ENCODE results near the gene PANK3.
"Not testable (repeated sequence)": the region's sequence is repeated elsewhere in the genome, so short reads cannot be mapped to it uniquely, and the experiment has no call there.

Gene PANK3

DNA sequence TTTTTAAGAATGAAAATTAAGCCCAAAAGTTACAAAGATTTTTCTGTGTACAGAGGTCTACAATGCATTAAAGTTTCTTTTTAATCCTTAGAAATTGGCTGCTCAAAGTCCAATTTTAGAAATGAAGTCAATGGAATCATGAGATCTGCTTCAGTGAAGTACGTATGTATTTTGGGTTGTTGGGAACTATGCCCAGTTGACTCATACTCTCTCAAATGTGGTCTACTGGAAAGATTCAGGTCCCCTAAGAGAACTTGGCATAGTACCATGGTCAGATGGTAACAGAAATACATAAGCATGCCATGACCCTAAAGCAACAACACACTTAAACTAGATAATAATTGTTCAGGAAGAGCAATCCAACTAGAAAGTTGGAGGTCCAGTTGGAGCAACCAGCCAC is 27.0 kb downstream of the PANK3 start:
- DNase-seq (ENCODE audit: low spot score) = no peak

DNA sequence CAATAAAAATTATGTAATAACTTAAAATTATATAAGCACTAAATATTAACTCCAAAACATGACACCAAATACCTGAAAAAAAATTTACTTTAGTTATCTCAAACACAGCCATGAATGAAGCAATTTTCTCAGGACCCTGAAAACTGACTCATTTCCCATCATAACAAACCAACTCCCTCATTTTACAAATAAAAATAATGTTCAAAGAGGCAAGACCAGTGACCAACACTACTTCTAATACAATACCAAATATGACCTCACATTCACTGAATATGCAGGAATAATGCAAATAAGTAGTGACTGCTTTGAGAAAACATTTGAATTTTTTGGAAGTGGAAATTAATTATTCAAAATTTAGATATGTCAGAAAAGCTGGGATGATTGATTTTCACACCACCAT is 28.5 kb downstream of the PANK3 start:
- no peak for DNase-seq (ENCODE audit: low spot score)

DNA sequence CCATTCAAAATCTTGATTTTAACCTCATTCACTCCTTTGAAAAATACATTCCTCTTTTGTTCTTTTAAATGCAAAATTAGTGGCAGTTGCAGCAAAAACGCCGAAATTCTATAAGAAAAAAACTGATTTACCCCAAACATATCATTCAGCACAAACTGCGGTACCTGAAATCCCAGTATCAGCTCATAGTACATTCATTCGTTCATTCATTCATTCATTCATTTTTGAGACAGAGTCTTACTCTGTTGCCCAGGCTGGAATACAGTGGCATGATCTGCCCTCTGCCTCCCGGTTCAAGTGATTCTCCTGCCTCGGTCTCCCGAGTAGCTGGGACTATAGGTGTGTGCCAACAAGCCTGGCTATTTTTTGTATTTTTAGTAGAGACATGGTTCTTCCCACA is 29.6 kb downstream of the PANK3 start:
- no peak for DNase-seq (ENCODE audit: low spot score)

DNA sequence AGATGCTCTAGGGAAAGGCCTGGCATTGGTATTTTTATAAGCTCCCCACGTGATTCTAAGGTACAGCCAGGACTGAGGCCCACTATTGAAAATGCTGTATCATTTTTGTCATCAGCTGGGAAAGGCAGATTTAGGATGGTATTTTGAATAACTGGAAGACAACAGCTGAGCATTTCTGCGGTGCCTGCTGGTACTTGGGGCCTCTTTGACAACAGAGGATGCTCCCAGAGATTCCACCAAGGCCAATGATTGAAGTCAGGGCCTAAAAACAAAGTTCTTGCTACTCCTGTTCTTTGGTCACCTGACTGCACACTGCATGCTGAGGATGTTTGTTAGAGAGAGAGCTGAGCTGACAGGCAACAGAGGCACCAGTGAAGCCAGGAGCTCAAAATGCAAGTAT is 42.0 kb downstream of the PANK3 start:
- no peak for DNase-seq (ENCODE audit: low spot score)

DNA sequence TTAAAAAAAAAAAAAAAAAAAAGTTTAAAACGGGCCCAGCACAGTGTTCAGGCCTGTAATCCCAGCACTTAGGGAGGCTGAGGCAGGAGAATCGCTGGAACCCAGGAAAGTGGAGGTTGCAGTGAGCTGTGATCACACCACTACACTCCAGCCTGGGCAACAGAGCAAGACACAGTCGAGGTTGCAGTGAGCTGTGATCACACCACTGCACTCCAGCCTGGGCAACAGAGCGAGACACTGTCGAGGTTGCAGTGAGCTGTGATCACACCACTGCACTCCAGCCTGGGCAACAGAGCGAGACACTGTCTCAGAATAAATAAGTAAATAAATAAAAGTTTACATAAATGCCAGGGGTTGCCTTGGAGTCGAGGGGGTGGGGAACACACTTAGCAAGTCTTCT is 44.8 kb downstream of the PANK3 start:
- DNase-seq (ENCODE audit: low spot score) = not testable (repeated sequence)

DNA sequence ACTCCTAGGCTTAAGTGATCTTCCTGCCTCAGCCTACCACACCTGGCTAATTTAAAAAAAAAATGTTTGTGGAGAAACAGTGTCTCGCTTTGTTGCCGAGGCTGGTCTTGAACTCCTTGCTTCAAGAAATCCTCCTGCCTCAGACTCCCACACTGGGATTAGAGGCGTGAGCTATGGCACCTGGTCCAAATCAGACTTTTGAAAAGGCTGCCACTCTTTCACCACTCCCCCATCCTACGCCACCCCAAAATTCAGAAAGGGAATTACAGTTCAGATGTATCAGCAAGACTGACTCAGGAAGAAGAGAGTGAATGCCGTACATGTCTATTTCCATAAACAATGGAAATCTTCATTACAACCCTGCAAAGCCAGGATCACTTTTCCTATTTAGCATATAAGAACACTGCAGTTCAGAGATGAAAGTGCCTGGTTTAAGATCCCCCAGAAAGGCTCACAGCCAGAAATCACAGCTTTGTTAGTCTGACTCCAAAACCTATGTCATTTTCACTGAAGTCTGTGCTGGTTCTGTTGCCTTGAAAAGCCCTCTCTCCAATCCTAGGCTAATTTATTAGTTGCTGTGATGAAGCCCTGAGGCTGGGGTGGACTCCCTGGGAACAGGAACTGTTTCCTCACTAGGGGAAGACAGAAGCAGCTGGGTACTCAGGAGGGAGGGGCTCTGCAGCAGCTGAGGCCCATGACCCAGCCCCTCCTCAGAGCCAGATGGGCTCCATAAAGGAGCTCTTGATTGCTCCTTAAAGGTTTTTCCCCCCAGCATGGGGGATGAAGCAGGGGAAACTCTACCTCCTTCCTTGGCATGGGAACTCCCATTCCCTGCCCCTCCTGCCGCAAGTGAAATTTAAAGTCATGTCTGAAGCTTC is 46.9 kb downstream of the PANK3 start:
- no peak for DNase-seq (ENCODE audit: low spot score)

DNA sequence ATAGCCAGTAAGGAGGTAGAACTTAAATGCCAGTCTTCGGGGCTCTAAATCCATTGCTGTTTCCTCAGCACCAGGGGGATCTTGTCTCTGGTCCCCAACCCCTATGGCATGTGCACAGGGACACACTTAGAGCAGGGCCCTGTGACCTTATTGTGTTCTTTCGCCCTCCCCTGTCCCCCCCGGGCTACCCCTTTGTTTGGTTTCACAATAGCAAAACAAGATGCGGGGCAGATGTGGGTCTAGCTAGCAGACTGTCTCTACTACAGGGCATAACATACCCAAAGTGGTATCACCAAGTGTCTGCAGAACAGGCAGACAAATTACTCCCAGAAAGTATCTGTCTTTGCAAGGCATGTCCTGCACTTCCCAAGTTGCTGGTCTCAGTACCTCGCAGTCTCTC is 48.0 kb downstream of the PANK3 start:
- DNase-seq (ENCODE audit: low spot score) = no peak

DNA sequence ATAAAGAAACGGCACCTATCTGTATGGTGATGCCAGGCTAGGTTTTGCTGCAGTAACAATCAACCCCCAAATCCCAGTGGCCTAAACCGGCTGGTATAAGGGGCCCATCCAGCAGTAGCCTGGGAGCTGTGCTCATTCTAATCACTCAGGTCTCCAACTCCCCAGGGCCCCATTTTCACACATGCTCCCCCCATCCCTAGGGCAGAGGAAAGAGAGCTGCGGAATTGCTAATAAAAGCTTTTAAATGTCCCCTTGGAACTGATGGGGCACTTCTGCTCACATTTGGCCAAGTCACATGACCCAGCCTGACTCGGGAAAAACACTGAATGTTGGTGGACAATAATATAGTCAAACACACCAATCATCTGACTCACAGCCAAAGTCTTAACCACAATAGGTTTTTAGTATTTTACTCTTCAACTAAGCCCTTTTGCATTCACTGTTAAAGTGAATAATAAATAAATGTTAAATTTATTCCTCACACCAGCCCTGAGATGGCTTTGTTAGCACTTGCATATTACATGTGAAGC is 48.5 kb downstream of the PANK3 start:
- DNase-seq (ENCODE audit: low spot score) = no peak

DNA sequence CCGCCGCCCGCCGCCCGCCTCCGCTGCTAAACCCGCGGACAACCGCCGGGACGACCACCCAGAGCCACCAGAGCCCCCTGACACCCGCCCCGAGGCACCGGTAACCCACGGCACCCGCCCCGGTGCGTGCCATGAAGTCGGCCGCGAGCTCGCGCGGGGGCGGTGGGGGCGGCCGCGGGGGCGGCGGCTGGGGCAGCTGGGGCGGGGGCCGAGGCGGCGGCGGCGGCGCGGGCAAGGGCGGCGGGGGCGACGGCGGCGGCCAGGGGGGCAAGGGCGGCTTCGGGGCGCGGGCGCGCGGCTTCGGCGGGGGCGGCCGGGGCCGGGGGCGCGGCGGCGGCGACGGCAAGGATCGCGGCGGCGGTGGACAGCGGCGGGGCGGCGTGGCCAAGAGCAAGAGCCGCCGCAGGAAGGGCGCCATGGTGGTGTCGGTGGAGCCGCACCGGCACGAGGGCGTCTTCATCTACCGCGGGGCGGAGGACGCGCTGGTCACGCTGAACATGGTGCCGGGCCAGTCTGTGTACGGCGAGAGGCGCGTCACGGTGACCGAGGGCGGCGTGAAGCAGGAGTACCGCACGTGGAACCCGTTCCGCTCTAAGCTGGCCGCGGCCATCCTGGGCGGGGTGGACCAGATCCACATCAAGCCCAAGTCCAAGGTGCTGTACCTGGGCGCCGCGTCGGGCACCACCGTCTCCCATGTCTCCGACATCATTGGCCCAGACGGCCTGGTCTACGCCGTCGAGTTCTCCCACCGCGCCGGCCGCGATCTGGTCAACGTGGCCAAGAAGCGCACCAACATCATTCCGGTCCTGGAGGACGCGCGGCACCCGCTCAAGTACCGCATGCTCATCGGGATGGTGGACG is 49.6 kb downstream of the PANK3 start:
- no peak for DNase-seq (ENCODE audit: low spot score)

DNA sequence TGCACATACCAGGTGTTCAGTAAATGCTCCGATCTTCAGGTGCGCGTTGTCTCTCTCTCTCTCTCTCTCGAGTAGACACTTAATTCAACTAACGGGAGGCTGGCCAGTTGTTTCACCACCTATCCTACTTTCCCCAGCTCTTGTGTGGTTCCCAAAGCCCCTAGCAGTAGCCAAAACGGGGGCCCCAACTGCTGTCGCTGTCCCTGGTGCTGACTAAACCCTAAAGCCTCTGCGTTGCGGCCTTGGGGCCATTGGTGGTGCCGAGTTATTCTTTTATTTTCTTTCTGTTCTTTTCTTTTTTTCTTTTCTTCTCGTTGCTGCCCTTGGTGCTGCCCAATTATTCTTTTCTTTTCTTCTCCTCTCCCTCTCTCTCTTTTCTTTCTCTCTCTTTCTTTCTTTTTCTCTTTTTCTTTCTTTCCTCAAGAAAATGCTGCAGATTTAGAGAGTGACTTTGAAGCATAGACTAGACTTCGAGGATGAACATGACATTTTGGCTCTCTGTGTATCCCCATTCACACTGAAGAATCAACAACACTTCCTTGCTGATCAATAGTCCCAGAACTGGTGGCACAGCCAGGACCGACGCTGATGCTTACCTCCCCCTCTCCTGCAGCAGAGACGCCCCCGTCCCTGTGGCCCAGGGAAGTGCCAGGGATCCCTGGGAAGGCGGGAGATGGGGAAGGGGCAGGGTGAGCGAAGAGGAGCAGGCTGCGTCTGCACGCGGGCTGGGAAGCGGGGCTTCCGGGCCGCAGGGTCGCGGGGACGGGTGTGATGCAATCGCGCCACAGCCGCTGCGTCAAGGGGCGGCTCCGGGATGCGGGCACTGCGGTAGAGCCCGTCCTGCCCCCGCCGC is 50.4 kb downstream of the PANK3 start, which contains the start of gene FBLL1:
FBLL1 (plus strand) TSS at position 785 of the 853 bp plus-strand sequence. CDS start 200 bp downstream, outside the sequence.
- peak; percentile 13 for DNase-seq (ENCODE audit: low spot score)

DNA sequence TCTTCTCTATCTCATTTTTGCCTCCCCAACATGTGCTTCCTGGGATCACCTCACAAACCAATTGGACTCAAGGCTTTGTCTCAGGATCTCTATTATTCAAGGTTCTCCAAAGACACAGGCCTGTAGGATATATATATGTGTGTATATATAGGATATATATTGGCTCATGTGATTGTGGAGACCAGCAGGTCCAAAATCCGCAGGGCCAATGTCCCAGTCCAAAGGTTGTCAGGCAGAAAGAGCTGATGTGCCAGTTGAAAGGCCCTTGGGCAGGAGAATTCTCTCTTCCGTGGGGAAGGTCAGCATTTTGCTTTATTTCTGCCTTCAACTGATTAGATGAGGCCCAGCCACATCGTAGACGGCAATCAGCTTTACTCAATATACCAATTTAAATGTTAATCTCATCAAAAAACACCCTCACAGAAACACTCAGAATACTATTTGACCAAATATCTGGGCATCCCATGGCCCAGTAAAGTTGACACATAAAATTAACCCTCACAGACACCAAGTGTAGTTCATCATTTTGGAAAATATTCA is 51.3 kb downstream of the PANK3 start:
- DNase-seq (ENCODE audit: low spot score) = no peak

DNA sequence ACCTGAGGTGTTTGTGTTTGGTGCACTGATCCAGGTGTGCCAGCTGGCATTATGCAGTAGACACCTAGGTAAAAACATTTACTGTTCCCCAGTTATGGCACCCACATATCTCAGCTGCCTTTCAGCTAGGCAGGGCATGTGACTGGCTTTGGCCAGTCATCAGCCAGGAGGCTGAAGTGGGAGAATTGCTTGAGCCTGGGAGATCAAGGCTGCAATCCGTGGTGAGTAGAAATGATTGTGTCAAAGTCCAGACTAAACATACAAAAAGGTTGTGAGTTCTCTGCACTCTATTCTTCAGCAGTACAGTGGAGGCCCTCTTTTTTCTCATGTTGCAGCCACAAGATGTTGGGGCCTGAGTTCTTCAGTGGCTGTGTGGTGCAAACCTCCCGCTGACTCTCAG is 53.3 kb downstream of the PANK3 start:
- DNase-seq (ENCODE audit: low spot score) = no peak

DNA sequence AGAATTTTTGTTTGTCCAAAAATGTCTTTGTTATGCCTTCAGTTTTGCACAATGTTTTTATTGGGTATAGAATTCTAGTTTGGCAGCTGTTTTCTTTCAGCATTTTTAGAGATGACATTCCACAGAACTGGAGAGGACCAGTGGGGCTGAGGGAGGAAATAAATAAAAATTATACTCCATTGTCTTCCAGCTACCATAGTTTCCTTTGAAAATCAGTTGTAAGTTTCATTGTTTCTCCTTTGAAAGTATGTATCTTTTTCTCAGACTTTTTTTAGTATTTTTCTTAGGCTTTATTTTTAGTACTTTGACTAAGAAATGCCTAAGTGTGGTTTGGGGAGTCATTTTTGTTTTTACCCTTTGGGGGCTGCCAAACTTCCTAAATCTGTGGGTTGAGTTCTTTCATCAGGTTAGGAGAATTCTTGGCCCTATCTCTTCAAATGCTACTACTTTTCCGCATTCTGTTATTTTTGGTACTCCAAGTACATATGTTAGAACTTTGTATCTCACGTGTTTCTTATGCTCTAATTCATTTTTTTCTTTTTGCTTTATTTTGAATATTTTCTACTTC is 65.2 kb downstream of the PANK3 start:
- DNase-seq (ENCODE audit: low spot score) = no peak

DNA sequence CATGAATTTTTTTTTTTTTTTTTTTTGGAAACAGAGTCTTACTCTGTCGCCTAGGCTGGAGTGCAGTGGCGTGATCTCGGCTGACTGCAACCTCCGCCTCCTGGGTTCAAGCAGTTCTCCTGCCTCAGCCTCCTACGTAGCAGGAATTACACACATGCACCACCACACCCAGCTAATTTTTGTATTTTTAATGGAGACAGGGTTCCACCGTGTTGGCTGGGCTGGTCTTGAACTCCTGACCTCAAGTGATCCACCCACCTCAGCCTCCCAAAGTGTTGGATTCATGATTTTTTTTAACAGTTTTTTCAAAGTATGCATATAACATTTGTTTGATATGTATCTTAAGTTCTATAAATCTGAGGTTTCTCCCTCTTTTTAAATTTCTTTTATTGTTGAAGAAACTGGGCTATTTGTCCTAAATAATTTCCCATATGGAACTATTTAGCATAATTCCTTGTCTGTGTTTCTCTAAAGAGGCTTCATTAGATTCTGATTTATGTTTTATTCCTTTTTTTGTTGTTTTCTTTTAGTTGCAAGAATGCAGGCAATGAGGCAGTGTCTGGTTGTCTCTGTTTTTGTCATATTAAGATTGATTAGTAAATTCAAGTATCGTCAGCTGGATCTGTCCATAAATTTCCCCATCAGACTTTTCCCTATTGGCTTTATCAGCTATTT is 76.5 kb downstream of the PANK3 start:
- DNase-seq (ENCODE audit: low spot score) = no peak
